CMK (cell line): ENCODE data around the gene TMEM232.
"Not testable (repeated sequence)": the region's sequence is repeated elsewhere in the genome, so short reads cannot be mapped to it uniquely, and the experiment has no call there.

Experiments used
- DNase-seq: peaks from one replicate; pipeline ENCODE4 v3.0.0-alpha.2; 2010; ENCODE audit warnings: low read depth

TMEM232 gene

GRCh38 chr5:110726249-110727024 lies at the start of gene TMEM232:
Gene TMEM232 (minus strand): TSS chr5:110726671. CDS start chr5:110667352, 59,319 bp downstream.
- no peak for DNase-seq

- no peak for DNase-seq
Observed at GRCh38 chr5:110770286-110770685, 43.8 kb upstream of the TMEM232 start.

- DNase-seq, result no peak
Observed at GRCh38 chr5:110769000-110769681, 42.7 kb upstream of the TMEM232 start.

- DNase-seq, result no peak
Observed at GRCh38 chr5:110768138-110768860, 41.8 kb upstream of the TMEM232 start.

GRCh38 chr5:110760158-110760557 lies 33.7 kb upstream of the TMEM232 start:
- no peak for DNase-seq

- peak; percentile 14 for DNase-seq
Observed at GRCh38 chr5:110757118-110757729, 30.8 kb upstream of the TMEM232 start.

GRCh38 chr5:110754181-110754580 lies 27.7 kb upstream of the TMEM232 start:
- no peak for DNase-seq

- no peak for DNase-seq
Observed at GRCh38 chr5:110753600-110753999, 27.1 kb upstream of the TMEM232 start.

GRCh38 chr5:110752953-110753352 lies 26.5 kb upstream of the TMEM232 start:
- no peak for DNase-seq

- DNase-seq, result no peak
Observed at GRCh38 chr5:110751902-110752762, 25.7 kb upstream of the TMEM232 start.

- peak; percentile 57 for DNase-seq
Observed at GRCh38 chr5:110738812-110739651, 12.6 kb upstream of the TMEM232 start, which contains the start of gene SLC25A46. Gene SLC25A46 (plus strand): TSS chr5:110739007. CDS start chr5:110739120, 113 bp downstream.

- no peak for DNase-seq
Observed at GRCh38 chr5:110738503-110738811, 12.0 kb upstream of the TMEM232 start.

- no peak for DNase-seq
Observed at GRCh38 chr5:110736753-110737152, 10.3 kb upstream of the TMEM232 start.

- DNase-seq, result no peak
Observed at GRCh38 chr5:110735556-110735955, 9.1 kb upstream of the TMEM232 start.

GRCh38 chr5:110734101-110734500 lies 7.6 kb upstream of the TMEM232 start:
- DNase-seq, result no peak

- not testable (repeated sequence) for DNase-seq
Observed at GRCh38 chr5:110731499-110731898, 5.0 kb upstream of the TMEM232 start.

GRCh38 chr5:110727025-110727314 lies 499 bp upstream of the TMEM232 start:
- DNase-seq, result no peak

GRCh38 chr5:110718311-110718710 lies 8.2 kb downstream of the TMEM232 start:
- DNase-seq, result no peak

- DNase-seq, result no peak
Observed at GRCh38 chr5:110716247-110717245, 9.9 kb downstream of the TMEM232 start.
